Chondrocyte (in vitro differentiated cells): ENCODE data around the gene COL16A1. TPM values are rescaled to one million over a fixed set of nuclear protein-coding genes. Genes with fewer than 3 reads are reported as not detected.

Experiments
- DNase-seq: peaks from one replicate; pipeline ENCODE4 v3.0.0; 2021; ENCODE audit warnings: mixed read lengths, low spot score
- H3K27ac Mint-ChIP-seq: one replicate; pipeline ENCODE4 v1.8.0; 2021; ENCODE audit warnings: mild to moderate bottlenecking, moderate library complexity, mixed read lengths; ENCODE audit not compliant: unreplicated experiment
- H3K27me3 Mint-ChIP-seq: 2 replicates; pipeline ENCODE4 v1.8.0; 2021; ENCODE audit warnings: low read depth, mixed read lengths
- H3K36me3 Mint-ChIP-seq: 2 replicates; pipeline ENCODE4 v1.8.0; 2021; ENCODE audit warnings: low read depth, mixed read lengths
- H3K4me1 Mint-ChIP-seq: 2 replicates; pipeline ENCODE4 v1.8.0; 2021; ENCODE audit warnings: low read depth, mild to moderate bottlenecking, mixed read lengths
- H3K4me3 Mint-ChIP-seq: one replicate; pipeline ENCODE4 v1.8.0; 2021; ENCODE audit warnings: mild to moderate bottlenecking, moderate library complexity, mixed read lengths; ENCODE audit not compliant: unreplicated experiment
- H3K9me3 Mint-ChIP-seq: 2 replicates; pipeline ENCODE4 v1.8.0; 2021; ENCODE audit warnings: low read depth, mixed read lengths
- total RNA-seq: library from RNA; stranded (reverse); gene quantifications from 3 replicates; pipeline ENCODE4 v1.2.1, GENCODE V29; 2021
- TF ChIP-seq, protein P1 (sequence below): fragments of 200-600 bp; sonication (generic); IDR thresholded peaks from 2 replicates; pipeline ENCODE4 v1.5.0; 2021; ENCODE audit warnings: antibody characterized with exemption, mild to moderate bottlenecking, moderate library complexity

Gene COL16A1
- total RNA-seq, 1 donor from 2014 or later, result 230 TPM

DNA sequence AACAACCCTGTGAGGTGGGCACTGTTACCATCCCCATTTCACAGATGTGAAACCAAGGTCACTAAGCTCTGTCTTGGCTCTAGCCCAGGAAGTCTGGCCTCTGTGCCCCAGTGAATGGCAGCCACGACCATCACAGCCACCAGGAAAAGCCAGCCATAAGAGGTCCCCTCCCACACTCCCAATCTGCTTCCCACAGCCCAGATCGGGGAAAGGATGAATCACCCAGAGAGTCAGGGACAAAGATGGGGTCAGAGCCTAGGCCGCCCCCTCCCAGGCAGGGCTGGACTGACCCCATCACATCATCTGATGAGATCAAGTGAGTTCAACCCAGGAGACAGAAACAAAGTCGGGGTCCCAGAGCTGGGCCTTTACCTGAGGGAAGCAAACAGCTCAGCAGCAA lies 22.9 kb upstream of the COL16A1 start:
- Mint-ChIP-seq H3K4me3 (no peak overlapping the region), H3K27me3 (no peaks in the 10 kb centered on the region), H3K36me3 (peaks cover 4% of the 10 kb centered on the region), H3K4me1 (no peaks in the 10 kb centered on the region), H3K9me3 (no peaks in the 10 kb centered on the region), H3K27ac (no peak overlapping the region)
- TF ChIP-seq, protein P1, sequence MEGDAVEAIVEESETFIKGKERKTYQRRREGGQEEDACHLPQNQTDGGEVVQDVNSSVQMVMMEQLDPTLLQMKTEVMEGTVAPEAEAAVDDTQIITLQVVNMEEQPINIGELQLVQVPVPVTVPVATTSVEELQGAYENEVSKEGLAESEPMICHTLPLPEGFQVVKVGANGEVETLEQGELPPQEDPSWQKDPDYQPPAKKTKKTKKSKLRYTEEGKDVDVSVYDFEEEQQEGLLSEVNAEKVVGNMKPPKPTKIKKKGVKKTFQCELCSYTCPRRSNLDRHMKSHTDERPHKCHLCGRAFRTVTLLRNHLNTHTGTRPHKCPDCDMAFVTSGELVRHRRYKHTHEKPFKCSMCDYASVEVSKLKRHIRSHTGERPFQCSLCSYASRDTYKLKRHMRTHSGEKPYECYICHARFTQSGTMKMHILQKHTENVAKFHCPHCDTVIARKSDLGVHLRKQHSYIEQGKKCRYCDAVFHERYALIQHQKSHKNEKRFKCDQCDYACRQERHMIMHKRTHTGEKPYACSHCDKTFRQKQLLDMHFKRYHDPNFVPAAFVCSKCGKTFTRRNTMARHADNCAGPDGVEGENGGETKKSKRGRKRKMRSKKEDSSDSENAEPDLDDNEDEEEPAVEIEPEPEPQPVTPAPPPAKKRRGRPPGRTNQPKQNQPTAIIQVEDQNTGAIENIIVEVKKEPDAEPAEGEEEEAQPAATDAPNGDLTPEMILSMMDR, result no peak
- no peak for DNase-seq

DNA sequence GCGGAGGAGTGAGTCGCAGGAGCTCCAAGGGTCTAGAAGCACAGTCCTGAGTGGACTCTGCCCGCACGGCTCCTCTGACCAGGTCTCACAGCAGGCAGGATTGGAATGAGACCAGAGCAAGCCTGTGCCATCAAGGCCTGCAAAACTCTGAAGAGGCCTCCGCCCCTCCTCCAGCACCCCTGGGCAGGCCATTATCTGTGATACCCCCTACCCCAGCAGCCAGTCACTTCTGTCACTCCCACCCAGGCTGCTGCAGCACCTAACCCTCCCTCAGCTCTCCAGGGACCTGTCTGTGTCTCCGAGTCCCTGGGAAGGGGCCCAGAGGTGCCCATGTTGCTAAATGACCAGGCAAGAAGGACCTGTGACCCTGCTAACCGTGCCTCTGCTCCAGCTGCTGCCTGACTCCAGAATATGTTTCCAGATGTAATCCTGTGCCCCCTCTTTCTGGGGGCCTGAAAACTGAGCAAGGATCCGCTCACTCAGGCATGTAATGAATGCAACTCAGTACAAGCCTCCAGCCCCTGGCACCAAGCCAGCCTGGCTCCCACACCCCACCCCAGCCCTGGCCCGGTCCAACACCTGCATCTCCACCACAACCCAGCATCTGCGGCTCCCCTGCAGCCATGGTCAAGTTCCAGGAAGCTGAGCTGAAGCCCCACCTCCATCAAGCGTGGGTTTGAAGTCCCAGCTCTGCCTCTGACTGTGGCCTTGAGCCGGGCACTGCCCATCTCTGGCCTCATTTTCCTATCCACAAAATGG lies 22.1 kb upstream of the COL16A1 start:
- Mint-ChIP-seq H3K4me1 (no peaks in the 10 kb centered on the region), H3K27me3 (no peaks in the 10 kb centered on the region), H3K27ac (no peak overlapping the region), H3K36me3 (peaks cover 4% of the 10 kb centered on the region), H3K4me3 (no peak overlapping the region), H3K9me3 (no peaks in the 10 kb centered on the region)
- DNase-seq, result peak; percentile 87
- TF ChIP-seq, protein P1, result no peak

DNA sequence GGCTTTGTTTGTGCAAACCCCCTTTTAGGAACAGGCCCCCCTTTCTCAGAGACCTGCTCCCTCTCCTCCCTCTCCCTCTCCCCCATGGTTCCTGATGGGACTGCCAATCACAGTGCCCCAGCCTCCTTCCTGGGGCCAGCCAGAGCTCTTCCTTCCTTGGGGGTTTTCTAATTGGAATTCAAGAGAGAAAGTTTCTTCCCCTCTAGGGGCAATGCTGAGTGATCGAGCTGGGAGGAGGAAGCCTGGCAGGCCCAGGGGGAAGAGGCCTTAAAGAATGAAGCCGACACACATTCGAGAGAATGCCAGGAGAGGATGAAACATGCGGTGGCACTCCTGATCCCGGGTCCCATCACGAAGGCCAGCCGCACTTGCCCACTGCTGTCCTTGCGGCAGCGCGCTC lies 21.3 kb upstream of the COL16A1 start:
- H3K27ac Mint-ChIP-seq, result no peak overlapping the region
- H3K9me3 Mint-ChIP-seq, result no peaks in the 10 kb centered on the region
- no peaks in the 10 kb centered on the region for H3K4me1 Mint-ChIP-seq
- TF ChIP-seq, protein P1, result no peak
- no peaks in the 10 kb centered on the region for H3K27me3 Mint-ChIP-seq
- DNase-seq, result no peak
- peaks cover 2% of the 10 kb centered on the region for H3K36me3 Mint-ChIP-seq
- H3K4me3 Mint-ChIP-seq, result no peak overlapping the region

DNA sequence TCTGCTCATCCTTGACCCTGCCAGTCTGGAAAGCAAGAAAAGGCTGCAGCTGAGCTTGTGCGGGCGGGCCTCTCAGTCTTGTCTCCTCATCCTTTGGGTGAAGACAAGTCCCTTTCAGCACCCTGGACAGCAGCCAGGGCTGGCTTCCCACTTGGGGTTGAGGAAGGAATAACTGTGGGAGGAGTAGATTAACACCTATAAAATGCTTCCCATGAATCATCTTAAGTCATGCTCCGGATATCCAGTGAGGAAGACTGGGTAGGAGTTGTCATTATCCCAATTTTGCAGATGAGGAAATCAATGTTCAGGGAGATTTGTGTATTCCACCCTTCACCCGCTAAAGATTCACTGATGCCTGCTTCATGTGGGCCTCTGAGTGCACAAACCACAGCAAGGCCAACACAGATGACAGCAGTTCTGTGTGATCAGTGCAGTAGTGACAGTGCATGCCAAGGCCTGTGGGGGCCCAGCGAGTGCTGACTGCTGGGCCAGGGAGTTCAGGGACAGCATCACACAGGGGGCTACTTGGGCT lies 20.1 kb upstream of the COL16A1 start:
- no peaks in the 10 kb centered on the region for H3K27me3 Mint-ChIP-seq
- H3K9me3 Mint-ChIP-seq, result no peaks in the 10 kb centered on the region
- no peaks in the 10 kb centered on the region for H3K36me3 Mint-ChIP-seq
- TF ChIP-seq, protein P1, result no peak
- no peak overlapping the region for H3K4me3 Mint-ChIP-seq
- peaks cover under 1% of the 10 kb centered on the region for H3K4me1 Mint-ChIP-seq
- peak; percentile 91 for DNase-seq
- H3K27ac Mint-ChIP-seq, result no peak overlapping the region

GRCh38 chr1:31718327-31718897 lies 14.6 kb upstream of the COL16A1 start:
- Mint-ChIP-seq H3K36me3 (no peaks in the 10 kb centered on the region), H3K27me3 (no peaks in the 10 kb centered on the region), H3K9me3 (no peaks in the 10 kb centered on the region), H3K4me1 (peaks cover 49% of the 10 kb centered on the region), H3K27ac (no peak overlapping the region), H3K4me3 (no peak overlapping the region)
- TF ChIP-seq, protein P1, result no peak
- DNase-seq, result no peak
